PC-3 (cell line): ENCODE measurements around the gene GALNT4.

Experiments used
- CTCF ChIP-seq: fragments of 300-600 bp; sonication (generic); conservative IDR thresholded peaks from 2 replicates; pipeline ENCODE4 v1.5.1; 2017; ENCODE audit warnings: antibody characterized with exemption, low read depth, mild to moderate bottlenecking, low read length
- EZH2 ChIP-seq: fragments of 300-600 bp; sonication (generic); IDR thresholded peaks from one replicate; pipeline ENCODE4 v1.6.1; 2017; ENCODE audit warnings: antibody characterized with exemption, mild to moderate bottlenecking, low read length; ENCODE audit not compliant: unreplicated experiment
- EZH2phosphoT487 ChIP-seq: fragments of 300-600 bp; sonication (generic); IDR thresholded peaks from 2 replicates; pipeline ENCODE4 v1.6.1; 2018; ENCODE audit warnings: mild to moderate bottlenecking, antibody characterized with exemption, low read length, borderline replicate concordance

DNA sequence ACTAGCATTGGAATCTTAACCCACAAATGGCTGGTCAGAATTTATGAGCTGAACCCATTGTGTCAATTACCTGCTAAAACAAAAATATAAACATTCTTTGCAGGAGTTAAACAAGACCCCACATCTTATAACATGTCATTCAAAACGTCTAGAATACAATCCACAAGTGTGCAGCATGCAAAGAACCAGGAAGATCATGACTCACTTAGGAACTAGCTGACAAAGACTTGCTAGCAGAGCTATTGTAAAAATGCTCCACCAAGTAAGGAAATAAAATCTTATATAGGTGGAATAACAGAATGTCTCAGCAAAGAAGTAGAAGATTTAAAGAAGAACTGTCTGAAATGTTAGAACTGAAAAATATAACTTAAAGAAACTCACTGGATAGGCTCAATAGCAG, 27.8 kb upstream of the GALNT4 start:
- TF ChIP-seq EZH2 = no peak
- TF ChIP-seq EZH2phosphoT487 = no peak
- no peak for TF ChIP-seq CTCF
